Measurements from ENCODE around the gene FAM219A.

FAM219A gene

GRCh38 chr9:34458013-34458958 lies at the start of gene FAM219A, which contains the start of gene DNAI1:
Gene FAM219A (minus strand): TSS chr9:34458570. CDS start chr9:34458263, 307 bp downstream.
Gene DNAI1 (plus strand): TSS chr9:34458805. CDS start chr9:34459006, 201 bp downstream.
- H3K4me2 ChIP-seq (ENCODE audit: low read length): peak within 1 kb of the TSS; percentile 81
- peaks cover 17% of the 10 kb centered on the region for H3K4me1 ChIP-seq (ENCODE audit: insufficient read depth, low read length, severe bottlenecking)
- H2AFZ ChIP-seq (ENCODE audit: low read length): no peak within 1 kb of the TSS
- no peaks in the 10 kb centered on the region for H3K9me3 ChIP-seq (ENCODE audit: low read length)
- TF ChIP-seq EZH2 (IDR thresholded peaks at IDR 0.05; ENCODE audit: borderline replicate concordance, low read length) (no peak), CTCF (IDR thresholded peaks at IDR 0.05; ENCODE audit: low read length) (no peak)
- H3F3A ChIP-seq (ENCODE audit: insufficient read depth, low read length): no peaks in the 10 kb centered on the region
- H4K20me1 ChIP-seq (ENCODE audit: insufficient read depth, low read length): no peaks in the 10 kb centered on the region
- no peaks in the 10 kb centered on the region for H3K36me3 ChIP-seq (ENCODE audit: insufficient read depth, low read length)
- no peaks in the 10 kb centered on the region for H3K79me2 ChIP-seq (ENCODE audit: insufficient read depth, low read length)
- peak within 1 kb of the TSS; percentile 72 for H3K9ac ChIP-seq (ENCODE audit: low read length)
- no peaks in the 10 kb centered on the region for H3K27me3 ChIP-seq (ENCODE audit: insufficient read depth, low read length)
- no peak within 1 kb of the TSS for H3K27ac ChIP-seq (ENCODE audit: low read depth, low read length, poor library complexity, severe bottlenecking)
- H3K4me3 ChIP-seq (ENCODE audit: low read depth, low read length, poor library complexity, severe bottlenecking): peak within 1 kb of the TSS; percentile 86
- H3K9me2 ChIP-seq (ENCODE audit: low read depth, low read length): no peaks in the 10 kb centered on the region

- H3K9ac ChIP-seq (ENCODE audit: low read length): no peak overlapping the region
- no peak for TF ChIP-seq EZH2 (IDR thresholded peaks at IDR 0.05; ENCODE audit: borderline replicate concordance, low read length)
- TF ChIP-seq CTCF (IDR thresholded peaks at IDR 0.05; ENCODE audit: low read length): no peak
- no peaks in the 10 kb centered on the region for H3K36me3 ChIP-seq (ENCODE audit: insufficient read depth, low read length)
Observed at GRCh38 chr9:34507966-34508365, 49.6 kb upstream of the FAM219A start.

GRCh38 chr9:34507556-34507955 lies 49.2 kb upstream of the FAM219A start:
- Histone ChIP-seq H3K4me3 (ENCODE audit: low read depth, low read length, poor library complexity, severe bottlenecking) (no peak overlapping the region), H3K9ac (ENCODE audit: low read length) (no peak overlapping the region), H3F3A (ENCODE audit: insufficient read depth, low read length) (no peaks in the 10 kb centered on the region), H3K36me3 (ENCODE audit: insufficient read depth, low read length) (no peaks in the 10 kb centered on the region), H4K20me1 (ENCODE audit: insufficient read depth, low read length) (no peaks in the 10 kb centered on the region), H3K9me3 (ENCODE audit: low read length) (no peaks in the 10 kb centered on the region), H3K4me2 (ENCODE audit: low read length) (no peak overlapping the region), H3K9me2 (ENCODE audit: low read depth, low read length) (no peaks in the 10 kb centered on the region), H3K4me1 (ENCODE audit: insufficient read depth, low read length, severe bottlenecking) (no peaks in the 10 kb centered on the region), H3K27me3 (ENCODE audit: insufficient read depth, low read length) (no peaks in the 10 kb centered on the region), H3K27ac (ENCODE audit: low read depth, low read length, poor library complexity, severe bottlenecking) (no peak overlapping the region), H3K79me2 (ENCODE audit: insufficient read depth, low read length) (no peaks in the 10 kb centered on the region), H2AFZ (ENCODE audit: low read length) (no peak overlapping the region)
- TF ChIP-seq CTCF (IDR thresholded peaks at IDR 0.05; ENCODE audit: low read length) (no peak), EZH2 (IDR thresholded peaks at IDR 0.05; ENCODE audit: borderline replicate concordance, low read length) (no peak)

More at GRCh38 chr9:34507966-34508365, 49.6 kb upstream of the FAM219A start:
- H3K27ac ChIP-seq (ENCODE audit: low read depth, low read length, poor library complexity, severe bottlenecking): no peak overlapping the region
- no peaks in the 10 kb centered on the region for H3K27me3 ChIP-seq (ENCODE audit: insufficient read depth, low read length)
- no peaks in the 10 kb centered on the region for H3K9me3 ChIP-seq (ENCODE audit: low read length)
- no peaks in the 10 kb centered on the region for H3K9me2 ChIP-seq (ENCODE audit: low read depth, low read length)
- H3K79me2 ChIP-seq (ENCODE audit: insufficient read depth, low read length): no peaks in the 10 kb centered on the region
- H2AFZ ChIP-seq (ENCODE audit: low read length): no peak overlapping the region
- H3K4me2 ChIP-seq (ENCODE audit: low read length): no peak overlapping the region
- H3F3A ChIP-seq (ENCODE audit: insufficient read depth, low read length): no peaks in the 10 kb centered on the region
- no peaks in the 10 kb centered on the region for H3K4me1 ChIP-seq (ENCODE audit: insufficient read depth, low read length, severe bottlenecking)
- H4K20me1 ChIP-seq (ENCODE audit: insufficient read depth, low read length): no peaks in the 10 kb centered on the region
- no peak overlapping the region for H3K4me3 ChIP-seq (ENCODE audit: low read depth, low read length, poor library complexity, severe bottlenecking)

Data from OCI-LY1 (cell line).